Adipose tissue (tissue), 3 donors: ENCODE results near the gene PARP6. TPM values are rescaled to one million over a fixed set of nuclear protein-coding genes. Genes with fewer than 3 reads are reported as not detected.

Source experiments
- H3K27ac ChIP-seq: one replicate; pipeline ENCODE4 v1.5.1; 2013; ENCODE audit warnings: low read depth, low read length
- WGBS, 3 donors: extraction: QIAGEN DNeasy Blood & Tissue Kit; methylation state at CpG; one replicate each; pipeline ENCODE4 v1.1.7; 2013; 5-methylcytosine and 5-hydroxymethylcytosine counted together
- polyA plus RNA-seq, 3 donors: library from polyadenylated mRNA; stranded (reverse); fragments of 200-250 nt; gene quantifications; one replicate each; pipeline ENCODE4 v1.2.3, GENCODE V29; 2013
- donor health status: healthy with polysubstance abuse.
- donor health status: Bipolar disorder and iron deficiency.
- donor health status: healthy.

Gene PARP6
- polyA plus RNA-seq, 3 donors: 38.7 to 63.7 (median 43.4) TPM

- no peak overlapping the region for H3K27ac ChIP-seq
- 18 to 71% (median 19%) methylated on average over 3 of the region's 3 CpGs for WGBS, 3 donors
Observed at GRCh38 chr15:72237029-72237852, 35.1 kb downstream of the PARP6 start.

- no peak overlapping the region for H3K27ac ChIP-seq
- 78 to 82% (median 80%) methylated on average over 2 of the region's 2 CpGs for WGBS, 3 donors
Observed at GRCh38 chr15:72236381-72237003, 35.9 kb downstream of the PARP6 start.

- WGBS, 3 donors: 92 to 96% (median 95%) methylated on average over 4 of the region's 4 CpGs
- H3K27ac ChIP-seq: no peak overlapping the region
Observed at GRCh38 chr15:72235298-72235697, 37.1 kb downstream of the PARP6 start.

- no peak overlapping the region for H3K27ac ChIP-seq
- 93 to 98% (median 96%) methylated on average over 6 of the region's 6 CpGs for WGBS, 3 donors
Observed at GRCh38 chr15:72233769-72234168, 38.6 kb downstream of the PARP6 start.

GRCh38 chr15:72231833-72232478, 40.4 kb downstream of the PARP6 start:
- H3K27ac ChIP-seq: peak overlapping the region; percentile 1
- 3 to 4% (median 3%) methylated on average over 16 of the region's 16 CpGs for WGBS, 3 donors

GRCh38 chr15:72231066-72231832, 41.1 kb downstream of the PARP6 start, which contains the start of gene PKM:
TSS of gene PKM (minus strand) at chr15:72231190. CDS start at chr15:72219097, 12,093 bp downstream.
- WGBS, 3 donors: 0 to 1% (median 0%) methylated on average over 64 to 67 of the region's 67 CpGs
- H3K27ac ChIP-seq: peak within 1 kb of the TSS; percentile 76

GRCh38 chr15:72230197-72231065, 41.9 kb downstream of the PARP6 start:
- WGBS, 3 donors: 0 to 1% (median 1%) methylated on average over 68 to 79 of the region's 79 CpGs
- H3K27ac ChIP-seq: peak overlapping the region; percentile 76

GRCh38 chr15:72229947-72230196, 42.5 kb downstream of the PARP6 start:
- peak overlapping the region; percentile 76 for H3K27ac ChIP-seq
- 0 to 1% (median 0%) methylated on average over 24 to 29 of the region's 29 CpGs for WGBS, 3 donors

- WGBS, 3 donors: 7 to 18% (median 8%) methylated on average over 25 of the region's 25 CpGs
Observed at GRCh38 chr15:72229076-72229946, 43.0 kb downstream of the PARP6 start.

GRCh38 chr15:72227720-72228119, 44.6 kb downstream of the PARP6 start:
- 47 to 83% (median 53%) methylated on average over 4 of the region's 4 CpGs for WGBS, 3 donors
- no peak overlapping the region for H3K27ac ChIP-seq

More at GRCh38 chr15:72229076-72229946, 43.0 kb downstream of the PARP6 start:
- peak overlapping the region; percentile 76 for H3K27ac ChIP-seq

- H3K27ac ChIP-seq: peak overlapping the region; percentile 32
- 35 to 57% (median 45%) methylated on average over 8 of the region's 8 CpGs for WGBS, 3 donors
Observed at GRCh38 chr15:72227192-72227586, 45.2 kb downstream of the PARP6 start.

GRCh38 chr15:72223278-72223677, 49.1 kb downstream of the PARP6 start:
- no peak overlapping the region for H3K27ac ChIP-seq
- 90 to 93% (median 92%) methylated on average over 10 of the region's 10 CpGs for WGBS, 3 donors

- H3K27ac ChIP-seq: no peak overlapping the region
- 79 to 94% (median 83%) methylated on average over 4 of the region's 4 CpGs for WGBS, 3 donors
Observed at GRCh38 chr15:72222393-72222792, 50.0 kb downstream of the PARP6 start.

GRCh38 chr15:72220687-72221086, 51.7 kb downstream of the PARP6 start:
- H3K27ac ChIP-seq: no peak overlapping the region
- WGBS, 3 donors: 57 to 78% (median 57%) methylated on average over 1 of the region's 1 CpG

- 80 to 91% (median 86%) methylated on average over 4 of the region's 4 CpGs for WGBS, 3 donors
- no peak overlapping the region for H3K27ac ChIP-seq
Observed at GRCh38 chr15:72217216-72217615, 55.1 kb downstream of the PARP6 start.

GRCh38 chr15:72216079-72216478, 56.3 kb downstream of the PARP6 start:
- WGBS, 3 donors: 80 to 91% (median 83%) methylated on average over 1 of the region's 1 CpG
- H3K27ac ChIP-seq: no peak overlapping the region

GRCh38 chr15:72207558-72208085, 64.7 kb downstream of the PARP6 start:
- H3K27ac ChIP-seq: no peak overlapping the region
